OCI-LY1 (cell line): ENCODE data around the gene BHLHE41.

Experiments used
- H2AFZ ChIP-seq: fragments of 200-600 bp; sonication (generic), shearing (Covaris generic); 2 replicates; pipeline ENCODE4 v1.6.0; 2014; ENCODE audit warnings: antibody characterized with exemption, mild to moderate bottlenecking, low read length
- H3F3A ChIP-seq: fragments of 200-600 bp; sonication (generic), shearing (Covaris generic); 2 replicates; pipeline ENCODE4 v1.6.0; 2014; ENCODE audit warnings: mild to moderate bottlenecking, antibody characterized with exemption, low read length, moderate library complexity; ENCODE audit not compliant: insufficient read depth
- H3K27ac ChIP-seq: fragments of 200-600 bp; sonication (generic); 2 replicates; pipeline ENCODE4 v1.5.1; 2014; ENCODE audit warnings: low read length, mixed run types, mild to moderate bottlenecking, low read depth; ENCODE audit not compliant: poor library complexity, severe bottlenecking
- H3K27me3 ChIP-seq: fragments of 200-600 bp; sonication (generic); 2 replicates; pipeline ENCODE4 v1.6.0; 2014; ENCODE audit warnings: antibody characterized with exemption, mild to moderate bottlenecking, low read length, moderate library complexity; ENCODE audit not compliant: insufficient read depth
- H3K36me3 ChIP-seq: fragments of 200-600 bp; sonication (generic); 2 replicates; pipeline ENCODE4 v1.6.1; 2014; ENCODE audit warnings: mild to moderate bottlenecking, antibody characterized with exemption, low read length, moderate library complexity, mixed read lengths; ENCODE audit not compliant: insufficient read depth
- H3K4me1 ChIP-seq: fragments of 200-600 bp; sonication (generic); 2 replicates; pipeline ENCODE4 v1.5.1; 2014; ENCODE audit warnings: mild to moderate bottlenecking, low read length, moderate library complexity; ENCODE audit not compliant: insufficient read depth, severe bottlenecking
- H3K4me2 ChIP-seq: fragments of 200-600 bp; sonication (generic), shearing (Covaris generic); 2 replicates; pipeline ENCODE4 v1.6.1; 2014; ENCODE audit warnings: low read length
- H3K4me3 ChIP-seq: fragments of 200-600 bp; sonication (generic); 2 replicates; pipeline ENCODE4 v1.5.1; 2014; ENCODE audit warnings: low read length, low read depth, mild to moderate bottlenecking, mixed read lengths; ENCODE audit not compliant: poor library complexity, severe bottlenecking
- H3K79me2 ChIP-seq: fragments of 200-600 bp; shearing (Covaris generic); 2 replicates; pipeline ENCODE4 v1.6.1; 2016; ENCODE audit warnings: mixed run types, low read length, mixed read lengths; ENCODE audit not compliant: insufficient read depth
- H3K9ac ChIP-seq: fragments of 200-600 bp; sonication (generic), shearing (Covaris generic); 2 replicates; pipeline ENCODE4 v1.6.1; 2014; ENCODE audit warnings: mild to moderate bottlenecking, low read length, mixed read lengths
- H3K9me2 ChIP-seq: fragments of 200-600 bp; sonication (generic), shearing (Covaris generic); 2 replicates; pipeline ENCODE4 v1.6.1; 2014; ENCODE audit warnings: low read depth, mild to moderate bottlenecking, low read length, mixed read lengths
- H3K9me3 ChIP-seq: fragments of 200-600 bp; shearing (Covaris generic); 2 replicates; pipeline ENCODE4 v1.6.1; 2014; ENCODE audit warnings: low read length, mixed read lengths
- H4K20me1 ChIP-seq: fragments of 200-600 bp; sonication (generic), shearing (Covaris generic); 2 replicates; pipeline ENCODE4 v1.6.0; 2016; ENCODE audit warnings: mild to moderate bottlenecking, low read length; ENCODE audit not compliant: insufficient read depth
- CTCF ChIP-seq: fragments of 200-600 bp; sonication (generic), shearing (Covaris generic); IDR thresholded peaks from 2 replicates; pipeline ENCODE4 v1.5.1; 2017; ENCODE audit warnings: mild to moderate bottlenecking, antibody characterized with exemption, low read length, moderate library complexity, mixed read lengths
- EZH2 ChIP-seq: fragments of 200-600 bp; sonication (generic), shearing (Covaris generic); IDR thresholded peaks from 2 replicates; pipeline ENCODE4 v1.8.0; 2017; ENCODE audit warnings: borderline replicate concordance, mixed run types, mild to moderate bottlenecking, antibody characterized with exemption, low read length, moderate library complexity, mixed read lengths

BHLHE41 gene

GRCh38 chr12:26096036-26096435, 28.8 kb downstream of the BHLHE41 start:
- no peak overlapping the region for H3K27ac ChIP-seq
- H3K36me3 ChIP-seq, result no peaks in the 10 kb centered on the region
- TF ChIP-seq CTCF (no peak), EZH2 (no peak)
- H2AFZ ChIP-seq, result no peak overlapping the region
- no peaks in the 10 kb centered on the region for H3K27me3 ChIP-seq
- H3K4me3 ChIP-seq, result no peak overlapping the region
- H3K79me2 ChIP-seq, result no peaks in the 10 kb centered on the region
- no peaks in the 10 kb centered on the region for H3K9me2 ChIP-seq
- H4K20me1 ChIP-seq, result no peaks in the 10 kb centered on the region
- no peaks in the 10 kb centered on the region for H3K4me1 ChIP-seq
- H3K9ac ChIP-seq, result no peak overlapping the region
- H3K4me2 ChIP-seq, result no peak overlapping the region
- no peaks in the 10 kb centered on the region for H3K9me3 ChIP-seq
- H3F3A ChIP-seq, result no peaks in the 10 kb centered on the region

GRCh38 chr12:26095186-26095585, 29.7 kb downstream of the BHLHE41 start:
- Histone ChIP-seq H2AFZ (no peak overlapping the region), H3K4me2 (no peak overlapping the region), H3K9me3 (no peaks in the 10 kb centered on the region), H3K27ac (no peak overlapping the region), H3K9ac (no peak overlapping the region), H3K79me2 (no peaks in the 10 kb centered on the region), H3F3A (no peaks in the 10 kb centered on the region), H3K36me3 (no peaks in the 10 kb centered on the region), H3K27me3 (no peaks in the 10 kb centered on the region), H4K20me1 (no peaks in the 10 kb centered on the region), H3K9me2 (no peaks in the 10 kb centered on the region), H3K4me3 (no peak overlapping the region), H3K4me1 (no peaks in the 10 kb centered on the region)
- TF ChIP-seq CTCF, result no peak
- TF ChIP-seq EZH2, result no peak

- H3K9me3 ChIP-seq, result no peaks in the 10 kb centered on the region
- no peak for TF ChIP-seq CTCF
- TF ChIP-seq EZH2, result no peak
- no peak overlapping the region for H3K27ac ChIP-seq
- no peaks in the 10 kb centered on the region for H3K79me2 ChIP-seq
- H3K4me2 ChIP-seq, result no peak overlapping the region
- no peak overlapping the region for H2AFZ ChIP-seq
- H3F3A ChIP-seq, result no peaks in the 10 kb centered on the region
- H3K4me1 ChIP-seq, result no peaks in the 10 kb centered on the region
- H3K36me3 ChIP-seq, result no peaks in the 10 kb centered on the region
- H3K9me2 ChIP-seq, result no peaks in the 10 kb centered on the region
- no peaks in the 10 kb centered on the region for H4K20me1 ChIP-seq
- H3K4me3 ChIP-seq, result no peak overlapping the region
- H3K9ac ChIP-seq, result no peak overlapping the region
- no peaks in the 10 kb centered on the region for H3K27me3 ChIP-seq
Measured at GRCh38 chr12:26092346-26093105, 32.3 kb downstream of the BHLHE41 start.
